ENCODE data around the gene IDI2.
A peak's percentile ranks its signal among the peaks of the same experiment; 100 is the strongest.
"Not testable (repeated sequence)": the region's sequence is repeated elsewhere in the genome, so short reads cannot be mapped to it uniquely, and the experiment has no call there.

IDI2 gene

DNA sequence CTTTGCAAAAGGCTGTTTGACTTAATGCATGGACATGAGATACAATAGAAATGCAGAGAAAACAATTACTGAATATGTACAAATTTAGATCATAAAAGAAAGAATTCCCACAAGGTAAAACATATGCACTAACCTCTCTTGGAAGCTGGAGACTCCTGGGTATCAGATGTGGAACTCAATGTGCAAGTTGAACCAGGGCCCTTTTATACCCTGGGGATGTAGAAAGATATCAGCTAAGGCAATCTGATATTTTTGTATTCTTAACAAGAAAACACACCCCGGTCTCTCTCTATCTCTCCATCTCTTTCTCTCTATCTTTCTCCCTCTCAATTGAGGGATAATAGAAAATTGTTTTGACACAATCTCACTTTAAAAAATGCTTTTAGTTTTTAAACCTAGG, at the start of gene IDI2:
TSS of gene IDI2 (minus strand) at position 177 of the 400 bp plus-strand sequence. CDS start 1,136 bp downstream, outside the sequence.
- no peak for ATAC-seq
- DNase-seq = no peak

DNA sequence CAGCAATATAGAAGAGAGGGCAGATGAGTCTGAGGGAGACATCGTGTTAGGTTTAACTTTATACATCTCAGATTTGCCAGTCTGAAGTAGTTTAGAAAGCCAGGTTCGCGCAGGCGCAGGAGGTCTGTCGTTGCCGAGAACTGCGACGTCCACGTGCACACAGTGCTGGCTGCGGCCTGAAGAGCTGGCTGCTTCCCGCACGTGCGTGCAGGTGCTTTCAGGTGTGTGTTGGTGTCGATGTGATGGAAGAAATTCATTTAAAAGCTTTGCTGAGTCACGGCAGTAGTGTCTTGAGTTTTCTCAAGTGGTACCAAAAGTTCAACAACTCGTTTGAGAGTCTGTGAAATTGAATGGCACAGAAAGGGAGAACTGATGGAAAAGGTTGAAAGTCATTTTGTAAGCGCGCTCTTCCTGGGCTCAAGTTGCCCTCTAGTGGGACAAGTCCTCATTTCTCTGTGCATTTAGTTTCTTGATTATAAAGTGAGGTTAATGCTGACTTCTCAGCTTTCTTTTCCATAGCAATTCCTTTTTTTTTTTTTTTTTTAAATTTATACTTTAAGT, 49.2 kb upstream of the IDI2 start:
- ATAC-seq (no peak), DNase-seq (no peak)

DNA sequence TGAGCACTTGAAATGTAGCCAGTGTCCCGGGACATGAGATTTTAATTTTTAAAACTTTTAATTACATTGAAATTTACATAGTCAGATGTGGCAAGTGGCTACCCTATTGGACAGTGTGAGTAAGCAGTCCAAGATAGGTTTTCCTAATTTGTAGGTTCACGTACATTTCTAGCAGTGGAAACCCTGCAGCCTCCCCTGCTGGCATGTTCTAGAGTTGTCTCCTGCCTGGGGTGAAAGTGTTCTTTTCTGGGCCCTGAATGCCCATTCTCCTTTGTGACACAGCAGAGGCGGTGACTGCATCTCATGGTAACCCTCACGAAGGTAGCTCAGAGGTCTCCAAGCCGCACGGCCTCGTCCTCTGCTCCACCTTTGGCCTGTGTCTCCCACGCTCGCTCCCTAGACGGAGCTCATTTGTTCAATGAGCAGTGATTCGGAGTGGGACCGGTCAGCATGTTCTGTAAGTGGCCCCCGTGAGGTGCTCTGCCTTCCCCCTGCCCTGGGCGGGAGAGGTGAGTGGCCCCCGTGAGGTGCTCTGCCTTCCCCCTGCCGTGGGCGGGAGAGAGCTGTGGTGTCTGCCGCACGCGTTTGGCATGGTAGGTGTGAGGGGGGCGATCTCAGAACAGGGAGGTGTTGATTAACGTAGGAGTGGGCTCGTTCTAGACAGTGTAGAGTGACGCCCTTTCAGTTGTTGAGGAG, 48.5 kb upstream of the IDI2 start:
- ATAC-seq (peak; percentile 36), DNase-seq (no peak)

DNA sequence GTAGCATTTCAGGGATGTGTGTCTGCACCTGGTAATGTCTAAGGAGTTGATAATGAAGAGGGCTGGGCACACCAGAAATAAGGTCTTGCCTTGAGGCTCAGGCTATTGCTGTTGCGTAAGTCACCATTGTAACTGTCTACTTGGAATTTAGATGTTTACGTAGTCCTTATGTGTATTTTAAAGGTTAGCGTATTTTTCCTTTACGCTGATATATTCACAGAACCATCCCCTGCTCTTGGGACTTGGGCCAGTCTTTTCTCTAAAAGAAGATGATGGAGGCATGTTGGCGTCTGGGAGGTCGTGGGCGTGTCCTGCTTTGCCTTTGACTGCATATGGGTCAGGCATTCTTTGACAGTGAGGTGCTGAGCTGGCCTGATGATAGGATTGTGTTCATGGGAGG, 45.3 kb upstream of the IDI2 start:
- DNase-seq (no peak), ATAC-seq (no peak)

DNA sequence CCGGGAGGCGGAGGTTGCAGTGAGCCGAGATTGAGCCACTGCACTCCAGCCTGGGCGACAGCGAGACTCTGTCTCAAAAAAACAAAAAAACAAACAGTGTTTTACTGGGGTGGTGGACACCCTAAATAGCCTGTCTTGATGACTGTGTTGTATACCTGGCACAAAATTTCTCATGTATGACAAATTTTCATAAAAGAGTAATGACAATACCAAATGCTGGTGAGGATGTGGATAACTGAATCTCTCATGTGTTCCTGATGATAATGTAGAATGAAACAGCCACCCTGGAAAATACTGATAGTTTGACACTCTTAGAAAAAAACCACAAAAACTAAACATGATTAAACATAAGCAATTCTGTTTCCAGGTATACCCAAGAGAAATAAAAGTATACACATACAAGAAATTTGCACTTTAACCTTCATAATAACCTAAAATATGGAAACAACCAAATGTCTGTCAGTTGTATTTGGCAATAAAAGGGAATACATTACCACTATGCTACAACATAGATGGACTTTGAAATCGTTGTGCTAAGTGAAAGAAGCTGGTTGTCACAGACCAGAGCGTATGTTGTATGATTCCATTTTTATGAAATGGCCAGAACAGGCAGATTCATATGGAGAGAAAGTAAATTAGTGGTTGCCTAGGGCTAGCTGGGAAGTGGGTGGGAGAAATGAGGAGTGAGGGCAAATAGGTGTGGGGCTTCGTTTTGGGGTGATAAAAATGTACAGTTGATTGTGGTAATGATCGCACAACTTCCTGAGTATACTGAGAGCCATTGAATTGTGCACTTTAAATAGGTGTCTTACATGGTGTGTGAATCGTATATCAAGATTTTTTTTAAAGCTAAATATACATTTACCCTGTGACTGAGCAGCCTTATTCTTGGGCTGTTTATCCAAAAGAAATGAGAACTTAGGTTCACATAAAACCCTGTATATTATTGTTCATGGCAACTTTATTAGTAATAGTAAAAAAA, 43.0 kb upstream of the IDI2 start:
- ATAC-seq = peak; percentile 60
- DNase-seq = no peak

DNA sequence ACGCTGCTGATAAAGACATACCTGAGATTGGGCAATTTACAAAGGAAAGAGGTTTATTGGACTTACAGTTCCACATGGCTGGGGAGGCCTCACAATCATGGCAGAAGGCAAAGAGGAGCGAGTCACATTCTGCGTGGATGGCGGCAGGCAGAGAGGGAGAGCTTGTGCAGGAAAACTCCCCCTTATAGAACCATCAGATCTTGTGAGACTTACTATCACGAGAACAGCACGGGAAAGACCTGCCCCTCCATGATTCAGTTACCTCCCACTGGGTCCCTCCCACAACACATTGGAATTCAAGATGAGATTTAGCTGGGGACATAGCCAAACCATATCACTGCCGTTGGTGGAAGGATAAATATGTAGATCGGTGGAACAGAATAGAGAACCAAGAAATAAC, 41.1 kb upstream of the IDI2 start:
- ATAC-seq, DNase-seq: not testable (repeated sequence)

DNA sequence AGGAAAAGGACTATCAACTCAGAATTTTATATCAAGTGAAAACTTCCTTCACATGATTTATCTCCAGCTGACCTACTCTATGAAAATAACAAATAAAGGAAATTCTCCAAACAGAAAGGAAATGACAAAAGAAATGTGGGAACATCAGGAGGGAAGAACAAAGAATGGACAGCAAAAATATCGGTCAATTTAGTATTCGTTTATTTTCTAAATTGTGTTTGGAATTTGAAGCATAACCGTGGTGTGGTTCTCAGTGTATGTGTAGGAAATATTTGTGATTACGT, 39.2 kb upstream of the IDI2 start:
- no peak for ATAC-seq

DNA sequence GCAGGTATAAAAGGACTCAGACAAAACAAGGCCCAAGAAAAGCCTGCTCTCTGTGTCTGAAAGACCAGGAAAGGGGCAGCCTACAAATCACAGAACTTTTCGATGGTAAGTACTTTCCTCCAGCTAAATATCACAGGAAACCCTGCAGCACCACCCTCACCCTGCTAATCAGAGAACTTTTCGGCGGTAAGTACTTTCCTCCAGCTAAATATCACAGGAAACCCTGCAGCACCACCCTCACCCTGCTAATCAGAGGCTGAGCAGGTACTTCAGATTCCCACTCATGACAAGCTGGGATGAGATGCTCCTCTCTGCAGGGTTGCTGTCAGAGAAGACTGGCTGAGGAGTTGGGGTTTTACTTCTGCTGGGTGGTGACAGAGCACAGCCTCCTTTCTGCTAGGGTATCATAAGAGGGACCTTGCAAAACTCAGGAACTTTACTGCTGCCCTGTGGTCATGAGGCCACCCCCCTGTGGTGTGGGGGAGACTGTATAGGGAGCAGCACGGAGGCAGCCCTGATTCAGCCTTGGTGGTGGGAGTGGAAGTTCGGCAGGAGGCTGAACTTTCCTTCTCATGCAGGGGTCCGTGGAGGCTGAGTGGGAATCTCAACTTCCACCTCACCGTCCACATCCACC, 37.7 kb upstream of the IDI2 start:
- ATAC-seq (peak; percentile 83), DNase-seq (peak; percentile 34)

More for the DNA sequence above, 39.2 kb upstream of the IDI2 start:
- no peak for DNase-seq

DNA sequence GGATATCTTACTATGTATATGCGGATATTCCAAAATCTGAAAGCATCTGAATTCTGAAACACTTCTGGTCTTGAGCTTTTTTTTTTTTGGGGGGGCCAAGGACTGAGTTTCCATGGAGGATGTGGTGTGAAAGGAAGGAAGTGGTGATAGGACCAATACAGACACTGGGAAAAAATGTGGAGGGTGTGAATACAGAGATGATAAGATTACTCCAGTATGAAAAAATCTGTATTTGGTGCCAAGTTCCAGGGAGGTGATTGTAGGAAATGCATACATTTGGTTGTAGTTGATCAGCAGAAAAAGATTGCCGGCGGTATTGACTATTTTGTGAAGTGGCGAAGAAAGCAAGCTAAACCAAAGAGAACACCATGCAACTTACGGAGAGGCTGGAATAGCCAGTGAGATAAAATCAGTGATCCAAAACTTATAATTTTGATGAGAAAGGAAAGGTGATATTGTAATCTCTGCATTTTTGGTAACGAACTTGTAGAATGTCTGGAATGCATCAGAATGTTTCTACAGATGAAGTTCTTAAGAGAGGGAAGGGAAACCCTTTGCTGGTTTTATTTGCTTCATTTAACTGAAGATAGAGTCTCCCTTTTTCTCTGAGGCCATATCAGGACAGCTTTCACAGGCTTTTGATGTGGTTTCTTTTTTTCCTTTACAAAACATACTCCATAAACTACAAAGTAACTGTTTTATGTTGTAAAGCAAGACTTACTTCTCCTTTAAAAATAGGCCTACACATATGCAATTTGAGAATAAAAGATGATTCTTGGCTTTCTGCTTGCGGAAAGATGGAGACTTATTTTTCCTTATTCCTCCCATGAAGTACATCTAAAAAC, 36.5 kb upstream of the IDI2 start:
- ATAC-seq (no peak), DNase-seq (no peak)

DNA sequence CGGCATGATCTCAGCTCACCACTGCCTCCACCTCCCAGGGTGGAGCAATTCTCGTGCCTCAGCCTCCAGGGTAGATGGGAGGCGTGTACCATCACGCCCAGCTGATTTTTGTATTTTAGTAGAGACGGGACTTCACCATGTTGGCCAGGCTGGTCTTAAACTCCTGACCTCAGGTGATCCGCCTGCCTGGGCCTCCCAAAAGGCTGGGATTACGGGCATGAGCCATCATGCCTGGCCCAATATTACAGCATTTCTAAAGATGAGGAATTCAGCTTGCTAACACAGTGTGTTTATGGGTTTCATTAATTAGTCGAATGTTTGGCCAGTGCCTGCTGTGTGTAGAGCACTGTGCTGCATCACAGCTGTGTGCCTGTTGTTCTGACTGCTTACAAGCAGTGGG, 34.2 kb upstream of the IDI2 start:
- ATAC-seq = no peak
- DNase-seq = no peak

DNA sequence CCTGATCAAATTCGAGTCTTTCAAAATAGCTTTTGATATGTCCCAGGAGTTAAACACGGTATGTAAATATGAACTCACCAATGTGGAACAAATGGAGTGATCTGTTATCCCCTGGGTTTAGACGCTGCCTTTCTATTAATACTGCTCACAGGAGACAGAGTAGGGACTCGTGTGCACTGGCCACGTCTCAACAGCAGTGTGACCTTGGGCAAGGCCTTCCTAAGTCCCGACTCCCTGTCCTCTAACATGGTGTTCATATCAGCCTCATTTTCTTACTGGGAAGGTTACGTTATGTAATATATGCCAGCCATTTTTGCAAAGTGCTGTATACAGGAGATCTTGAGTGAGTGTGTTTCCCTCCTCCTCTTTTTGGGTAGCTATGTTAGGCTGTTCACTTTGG, 32.4 kb upstream of the IDI2 start:
- DNase-seq (no peak), ATAC-seq (no peak)

DNA sequence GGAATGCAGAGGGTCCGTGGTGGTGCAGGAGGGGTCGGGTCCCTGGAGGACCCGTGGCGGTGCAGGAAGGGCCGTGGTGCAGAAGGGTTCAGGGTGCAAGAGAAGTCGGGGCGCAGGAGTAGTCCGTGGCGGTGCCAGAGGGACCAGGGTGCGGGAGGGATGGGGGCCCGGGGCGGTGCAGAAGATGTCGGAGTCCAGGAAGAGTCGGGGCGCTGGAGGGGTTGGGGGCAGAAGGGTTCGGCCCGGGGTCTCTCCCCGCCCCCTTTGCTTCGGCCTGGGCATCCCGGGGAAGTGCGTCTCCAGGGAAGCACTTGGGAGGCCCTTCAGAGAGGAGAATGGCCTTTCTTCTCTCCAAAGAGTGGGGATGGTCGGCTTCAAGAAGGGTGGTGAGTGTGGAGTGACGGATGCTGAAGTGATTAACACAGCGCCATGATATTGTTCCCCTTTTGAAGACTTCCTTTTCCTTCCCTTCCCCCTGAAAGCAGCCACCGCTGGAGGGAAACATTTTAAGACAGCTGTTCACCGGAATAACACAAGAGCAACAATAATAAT, 31.5 kb upstream of the IDI2 start:
- ATAC-seq (peak; percentile 10), DNase-seq (no peak)

DNA sequence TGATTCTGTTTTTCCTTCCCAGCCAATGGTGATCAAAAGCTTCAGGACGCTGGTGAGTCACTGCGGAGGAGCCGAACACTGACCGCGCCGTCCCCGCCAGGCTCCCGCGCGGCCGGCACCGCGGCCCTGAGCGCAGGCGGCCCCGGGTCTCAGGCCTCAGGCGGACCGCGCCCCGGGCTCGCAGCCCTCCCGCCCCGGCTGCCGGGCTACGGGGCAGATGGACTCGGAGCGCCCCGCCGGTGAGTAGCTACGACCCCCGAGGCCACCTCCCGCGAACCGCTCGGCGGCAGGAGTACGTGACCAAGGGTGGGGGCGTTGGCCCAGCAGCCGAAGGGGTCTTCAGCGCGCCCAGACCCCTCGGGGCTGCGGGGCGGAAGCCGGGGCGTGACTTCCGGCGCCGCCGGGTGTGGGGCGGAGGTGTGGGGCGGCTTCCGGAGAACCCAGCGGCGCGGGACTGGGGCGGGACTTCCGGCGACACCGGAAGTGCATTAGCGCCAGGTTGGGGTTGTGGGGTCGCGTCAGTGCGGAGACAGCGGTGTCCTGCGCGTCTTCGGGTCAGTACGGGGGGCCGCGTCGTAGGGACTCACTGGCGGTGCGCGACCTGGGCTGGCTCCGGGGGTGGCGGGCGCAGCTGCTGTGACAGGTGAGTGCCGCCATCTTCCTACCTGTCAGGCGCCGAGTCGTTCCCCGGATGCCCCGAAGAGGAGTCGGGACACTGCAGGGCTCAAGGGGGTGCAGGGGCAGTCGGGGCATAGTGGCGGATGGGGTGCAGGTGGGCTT, 30.9 kb upstream of the IDI2 start, which contains the start of gene WDR37:
TSS of gene WDR37 (plus strand) at position 60 of the 780 bp plus-strand sequence. CDS start 15,771 bp downstream, outside the sequence.
- ATAC-seq = peak; percentile 97
- DNase-seq = peak; percentile 94

DNA sequence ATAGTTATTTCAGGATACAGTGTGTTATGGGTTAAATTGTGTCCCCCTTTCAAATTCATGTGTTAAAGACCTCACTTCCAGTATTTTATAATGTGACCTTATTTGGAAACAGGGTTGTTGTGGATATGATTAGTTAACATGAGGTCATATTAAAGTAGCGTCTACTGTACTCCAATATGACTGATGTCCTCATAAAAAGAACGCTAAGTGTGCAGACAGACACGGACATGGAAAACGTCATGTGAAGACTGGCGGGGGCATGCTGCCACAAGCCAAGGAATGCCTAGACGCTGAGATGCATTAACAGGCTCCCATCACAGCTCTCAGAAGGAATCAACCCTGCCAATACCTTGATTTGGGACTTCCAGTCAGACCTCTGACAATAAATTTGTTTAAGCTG, 29.0 kb upstream of the IDI2 start:
- DNase-seq (no peak), ATAC-seq (no peak)

DNA sequence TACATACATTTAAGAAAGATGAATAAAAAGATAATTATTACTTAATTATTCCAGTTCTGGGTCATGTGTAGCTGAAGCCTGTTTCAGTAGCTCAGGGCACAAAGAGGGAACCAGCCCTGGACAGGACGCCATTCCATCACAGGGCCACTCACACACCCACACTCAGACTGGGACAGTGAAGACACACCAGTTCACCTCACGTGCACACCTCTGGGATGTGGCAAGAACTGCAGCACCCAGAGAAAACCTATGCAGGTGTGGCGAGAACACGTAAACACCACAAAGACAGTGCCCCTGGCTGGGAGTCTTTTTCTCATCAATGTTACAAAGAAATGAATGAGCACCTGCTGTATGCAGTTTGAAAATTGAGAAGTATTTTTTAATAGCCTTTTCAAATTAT, 24.9 kb upstream of the IDI2 start:
- DNase-seq (no peak), ATAC-seq (no peak)

DNA sequence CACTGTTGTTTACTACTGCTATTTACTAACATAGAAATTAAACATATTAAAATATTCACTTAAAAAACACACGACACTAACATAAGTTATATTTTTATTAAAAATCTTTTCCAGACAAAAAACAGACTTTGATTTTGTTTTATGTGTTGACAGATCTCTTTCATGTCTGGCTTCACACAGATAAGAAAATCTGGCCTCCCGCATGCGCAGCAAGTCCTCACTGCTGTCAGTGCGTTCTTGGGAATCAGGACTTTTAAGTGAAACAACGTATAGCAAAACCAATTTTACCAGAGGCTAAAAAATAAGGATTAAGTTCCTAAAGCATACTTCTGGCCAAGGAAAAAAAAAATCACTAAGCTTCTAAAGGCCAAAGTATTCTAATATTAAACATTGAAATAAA, 24.5 kb upstream of the IDI2 start:
- DNase-seq (no peak), ATAC-seq (no peak)

DNA sequence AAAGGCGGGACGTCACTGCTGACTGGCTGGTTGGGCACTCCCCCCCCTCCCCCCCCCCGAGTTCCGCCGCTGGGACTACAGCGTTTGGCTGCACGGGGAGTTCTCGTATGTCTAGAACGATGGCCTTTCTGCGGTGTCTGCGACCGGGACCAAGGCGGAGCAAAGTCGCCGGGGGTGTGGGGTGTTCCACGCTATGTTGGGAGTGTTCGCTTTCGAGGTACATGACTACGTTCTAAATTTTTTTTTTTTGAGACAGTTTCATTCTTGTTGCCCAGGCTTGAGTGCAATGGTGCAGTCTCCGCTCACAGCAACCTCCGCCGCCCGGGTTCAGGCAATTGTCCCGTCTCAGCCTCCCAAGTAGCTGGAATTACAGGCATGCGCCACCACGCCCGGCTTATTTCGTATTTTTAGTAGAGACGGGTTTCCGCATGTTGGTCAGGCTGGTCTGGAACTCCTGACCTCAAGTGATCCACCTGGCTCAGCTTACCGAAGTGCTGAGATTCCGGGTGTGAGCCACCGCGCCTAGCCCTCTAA, 23.8 kb upstream of the IDI2 start:
- DNase-seq = no peak

DNA sequence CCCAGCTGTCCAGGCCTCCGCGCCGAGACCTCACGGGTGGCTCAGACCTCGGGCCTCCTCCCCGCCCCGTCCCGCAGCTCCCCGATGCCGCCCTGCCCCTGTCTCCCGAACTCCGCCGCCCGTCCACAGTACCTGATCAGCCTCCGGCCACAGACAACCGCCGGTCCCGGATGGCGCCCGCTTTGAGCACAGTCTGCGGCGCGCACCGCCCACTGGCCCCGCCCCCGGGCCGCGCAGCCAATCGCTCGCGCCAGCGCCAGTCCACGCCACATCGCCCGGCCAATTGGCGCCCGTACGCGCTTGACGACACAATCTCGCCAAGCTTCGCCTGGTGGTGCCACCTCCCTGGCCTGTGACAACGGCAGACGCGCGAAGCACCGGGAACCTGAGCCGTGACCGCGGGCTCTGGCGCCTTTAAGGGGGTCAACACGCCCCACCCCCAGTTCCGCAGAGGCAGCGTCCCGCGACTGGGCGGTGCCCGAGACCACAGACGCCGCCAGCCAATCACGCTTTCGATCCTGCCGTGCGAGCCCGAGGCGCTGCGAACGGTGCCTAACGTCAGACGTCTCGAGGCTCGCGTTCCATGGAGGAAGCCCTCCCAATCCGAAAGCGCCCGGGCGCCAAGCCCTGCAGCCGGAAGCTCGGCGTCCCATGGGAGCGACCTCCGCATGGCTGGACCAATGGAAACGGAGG, 23.2 kb upstream of the IDI2 start, which contains the start of gene IDI1:
TSS of gene IDI1 (minus strand) at position 388 of the 693 bp plus-strand sequence. CDS start at position 272, 116 bp downstream.
- DNase-seq = peak; percentile 97
- peak; percentile 90 for ATAC-seq

More for the DNA sequence above, 23.8 kb upstream of the IDI2 start:
- ATAC-seq = no peak

DNA sequence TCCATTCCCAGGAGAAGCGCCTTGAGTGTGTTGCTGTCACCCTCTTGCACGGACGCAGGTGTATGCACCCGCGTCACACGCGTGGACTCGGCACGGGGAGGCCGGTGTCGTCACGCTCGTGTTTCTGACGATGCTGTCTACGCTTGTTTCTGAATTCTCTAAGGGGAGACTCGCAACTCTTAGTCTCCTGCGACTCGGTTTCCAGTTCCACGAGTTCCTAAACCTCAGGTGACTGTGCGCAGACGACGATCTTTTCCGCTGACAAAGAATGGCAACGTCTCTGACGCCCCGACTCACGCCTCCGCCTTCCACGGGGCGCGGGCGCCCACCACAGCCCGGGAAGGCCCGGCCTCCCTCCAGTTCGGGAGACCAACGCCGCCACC, 22.7 kb upstream of the IDI2 start:
- DNase-seq (no peak), ATAC-seq (peak; percentile 7)
